CD8-positive, alpha-beta memory T cell (primary cell): Measurements from ENCODE around the gene DHX40. TPM values are rescaled to one million over a fixed set of nuclear protein-coding genes. Genes with fewer than 3 reads are reported as not detected.

Source experiments
- polyA plus RNA-seq: library from polyadenylated mRNA; unstranded; fragments of 300-500 nt; fragmentation: Illumina TruSeq; gene quantifications from one replicate; pipeline ENCODE4 v1.2.3, GENCODE V29; 2021
- total RNA-seq, 2 experiments: library from RNA; stranded (reverse); gene quantifications; one replicate each; pipeline ENCODE4 v1.2.3, GENCODE V29; 2021

Gene DHX40
- total and polyA plus RNA-seq, 3 experiments from 2014 or later = 17.9 to 23.2 (median 22.3) TPM

Other genes starting within 250 kb of the DHX40 start
- gene YPEL2, start 234.0 kb upstream of the DHX40 start, total RNA-seq = 1 to 10 TPM; 6.7 to 7.6 TPM
- 21.0 TPM for gene YPEL2, start 234.0 kb upstream of the DHX40 start, polyA plus RNA-seq
- gene CLTC, start 54.3 kb downstream of the DHX40 start, total RNA-seq = 100 to 1,000 TPM; 177 to 183 TPM
- 41.1 TPM for gene CLTC, start 54.3 kb downstream of the DHX40 start, polyA plus RNA-seq
- 10 to 100 TPM; 38.5 to 43.6 TPM for gene PTRH2, start 141.8 kb downstream of the DHX40 start, total RNA-seq
- 15.9 TPM for gene PTRH2, start 141.8 kb downstream of the DHX40 start, polyA plus RNA-seq
- 100 to 1,000 TPM; 150 to 151 TPM for gene VMP1, start 142.0 kb downstream of the DHX40 start, total RNA-seq
- gene VMP1, start 142.0 kb downstream of the DHX40 start, polyA plus RNA-seq = 57.0 TPM